Measurements from ENCODE around the gene NKAIN4. TPM values are rescaled to one million over a fixed set of nuclear protein-coding genes. Genes with fewer than 3 reads are reported as not detected.

The NKAIN4 gene
- total RNA-seq, 1 experiment from 2014 or later: not detected

- no peak overlapping the region for H3K9ac ChIP-seq (ENCODE audit: low read length)
- CTCF ChIA-PET: no interaction called here
- TF ChIP-seq CTCF (conservative IDR thresholded peaks at IDR 0.05; ENCODE audit: low read depth, low read length): no peak
- TF ChIP-seq EZH2phosphoT487 (IDR thresholded peaks at IDR 0.05; ENCODE audit: borderline replicate concordance, low read length): no peak
- TF ChIP-seq EZH2 (IDR thresholded peaks at IDR 0.05; ENCODE audit: low read length, unreplicated experiment): no peak
- H3K9me2 ChIP-seq (replicated peaks; ENCODE audit: low read length): no peaks in the 10 kb centered on the region
- no peak overlapping the region for H3K4me2 ChIP-seq (ENCODE audit: low read length)
- BruUV-seq (replicated peaks): no TSS peak
- DNase-seq (no peak), ATAC-seq (no peak)
- no peak overlapping the region for H3K4me3 ChIP-seq (ENCODE audit: low read length)
- H4K20me1 ChIP-seq (ENCODE audit: low read length): no peaks in the 10 kb centered on the region
- peaks cover 24% of the 10 kb centered on the region for H3K27me3 ChIP-seq (ENCODE audit: low read length)
- H3F3A ChIP-seq (ENCODE audit: low read length, unreplicated experiment): no peaks in the 10 kb centered on the region
- H3K9me3 ChIP-seq (ENCODE audit: low read length): no peaks in the 10 kb centered on the region
- H3K79me2 ChIP-seq (ENCODE audit: low read length): no peaks in the 10 kb centered on the region
- POLR2A ChIA-PET (ENCODE audit: unreplicated experiment): no interaction called here
- no peaks in the 10 kb centered on the region for H3K36me3 ChIP-seq (ENCODE audit: low read depth, low read length)
- intact Hi-C loops (cut with micrococcal nuclease): no loop called here
- H2AFZ ChIP-seq (ENCODE audit: low read length): no peak overlapping the region
- no peaks in the 10 kb centered on the region for H3K4me1 ChIP-seq (ENCODE audit: insufficient read depth, low read length)
- H3K27ac ChIP-seq (ENCODE audit: low read length): no peak overlapping the region
Observed at GRCh38 chr20:63264000-63264399, 9.7 kb upstream of the NKAIN4 start.

GRCh38 chr20:63262836-63263235 lies 8.6 kb upstream of the NKAIN4 start:
- no TSS peak for BruUV-seq (replicated peaks)
- Histone ChIP-seq H3K9me2 (replicated peaks; ENCODE audit: low read length) (no peaks in the 10 kb centered on the region), H3K4me3 (ENCODE audit: low read length) (no peak overlapping the region), H4K20me1 (ENCODE audit: low read length) (no peaks in the 10 kb centered on the region), H2AFZ (ENCODE audit: low read length) (no peak overlapping the region), H3K9ac (ENCODE audit: low read length) (no peak overlapping the region), H3K4me1 (ENCODE audit: insufficient read depth, low read length) (no peaks in the 10 kb centered on the region), H3K27ac (ENCODE audit: low read length) (no peak overlapping the region), H3K27me3 (ENCODE audit: low read length) (peaks cover 24% of the 10 kb centered on the region), H3K9me3 (ENCODE audit: low read length) (no peaks in the 10 kb centered on the region), H3F3A (ENCODE audit: low read length, unreplicated experiment) (no peaks in the 10 kb centered on the region), H3K4me2 (ENCODE audit: low read length) (no peak overlapping the region), H3K79me2 (ENCODE audit: low read length) (no peaks in the 10 kb centered on the region), H3K36me3 (ENCODE audit: low read depth, low read length) (no peaks in the 10 kb centered on the region)
- CTCF ChIA-PET: no interaction called here
- POLR2A ChIA-PET (ENCODE audit: unreplicated experiment): no interaction called here
- ATAC-seq (no peak), DNase-seq (no peak)
- no peak for TF ChIP-seq EZH2phosphoT487 (IDR thresholded peaks at IDR 0.05; ENCODE audit: borderline replicate concordance, low read length)
- no peak for TF ChIP-seq EZH2 (IDR thresholded peaks at IDR 0.05; ENCODE audit: low read length, unreplicated experiment)
- TF ChIP-seq CTCF (conservative IDR thresholded peaks at IDR 0.05; ENCODE audit: low read depth, low read length): no peak
- intact Hi-C loops (cut with micrococcal nuclease): no loop called here

GRCh38 chr20:63261795-63262528 lies 7.7 kb upstream of the NKAIN4 start:
- Histone ChIP-seq H3K9me3 (ENCODE audit: low read length) (no peaks in the 10 kb centered on the region), H3K27ac (ENCODE audit: low read length) (no peak overlapping the region), H4K20me1 (ENCODE audit: low read length) (no peaks in the 10 kb centered on the region), H3K4me1 (ENCODE audit: insufficient read depth, low read length) (no peaks in the 10 kb centered on the region), H3K79me2 (ENCODE audit: low read length) (no peaks in the 10 kb centered on the region), H3K4me3 (ENCODE audit: low read length) (no peak overlapping the region), H3F3A (ENCODE audit: low read length, unreplicated experiment) (no peaks in the 10 kb centered on the region), H3K9me2 (replicated peaks; ENCODE audit: low read length) (no peaks in the 10 kb centered on the region), H3K4me2 (ENCODE audit: low read length) (no peak overlapping the region), H3K9ac (ENCODE audit: low read length) (no peak overlapping the region), H2AFZ (ENCODE audit: low read length) (no peak overlapping the region), H3K36me3 (ENCODE audit: low read depth, low read length) (no peaks in the 10 kb centered on the region), H3K27me3 (ENCODE audit: low read length) (peaks cover 24% of the 10 kb centered on the region)
- BruUV-seq (replicated peaks): no TSS peak
- DNase-seq: no peak
- CTCF ChIA-PET: no interaction called here
- ATAC-seq: no peak
- intact Hi-C loops (cut with micrococcal nuclease): no loop called here
- POLR2A ChIA-PET (ENCODE audit: unreplicated experiment): no interaction called here
- no peak for TF ChIP-seq CTCF (conservative IDR thresholded peaks at IDR 0.05; ENCODE audit: low read depth, low read length)
- TF ChIP-seq EZH2 (IDR thresholded peaks at IDR 0.05; ENCODE audit: low read length, unreplicated experiment): no peak
- no peak for TF ChIP-seq EZH2phosphoT487 (IDR thresholded peaks at IDR 0.05; ENCODE audit: borderline replicate concordance, low read length)
